ENCODE data around the gene GRIK2.

Gene GRIK2

DNA sequence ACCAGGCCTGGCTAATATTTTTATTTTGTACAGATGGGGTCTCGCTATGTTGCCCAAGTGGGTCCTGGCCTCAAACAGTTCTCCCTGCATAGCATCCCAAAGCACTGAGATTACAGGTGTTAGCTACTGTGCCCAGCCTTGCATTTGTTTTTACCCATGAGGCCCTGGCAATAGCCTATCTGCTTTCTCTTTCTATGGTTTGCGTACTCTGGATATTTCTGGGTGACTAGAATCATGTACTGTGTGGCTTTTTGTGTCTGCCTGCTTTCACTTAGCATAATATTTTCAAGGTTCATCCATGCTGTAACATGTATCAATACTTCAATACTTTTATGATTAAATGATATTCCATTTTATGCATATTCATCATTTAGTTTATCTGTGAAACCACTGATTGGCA, 451.7 kb downstream of the GRIK2 start:
- Histone ChIP-seq H3K4me3 (no peak overlapping the region), H3K36me3 (replicated peaks) (no peaks in the 10 kb centered on the region), H3K4me1 (no peaks in the 10 kb centered on the region), H3K9me3 (no peaks in the 10 kb centered on the region), H3K27me3 (ENCODE audit: low read depth) (no peaks in the 10 kb centered on the region)
- in situ Hi-C loops (cut with MboI; ENCODE audit: low sequenced_read_pairs) = no loop called here
- no peak for DNase-seq (ENCODE audit: low spot score in 2 of 2)

DNA sequence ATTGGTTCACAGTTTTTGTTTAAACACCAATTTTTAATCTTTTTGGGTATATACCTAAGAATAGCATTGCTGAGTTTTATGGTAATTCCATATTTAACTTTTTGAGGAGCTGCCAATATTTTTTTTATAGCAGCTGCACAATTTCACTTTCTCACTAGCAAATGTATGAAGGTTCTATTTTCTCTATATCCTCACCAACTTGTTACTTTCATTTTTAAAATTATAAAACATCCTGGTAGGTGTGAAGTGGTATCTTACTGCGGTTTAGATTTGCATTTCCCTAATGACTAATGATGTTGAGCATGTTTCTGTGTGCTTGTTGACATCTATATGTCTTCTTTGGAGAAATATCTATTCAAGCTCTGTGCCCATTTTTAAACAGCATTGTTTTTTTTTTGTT, 452.1 kb downstream of the GRIK2 start:
- Histone ChIP-seq H3K9me3 (no peaks in the 10 kb centered on the region), H3K36me3 (replicated peaks) (no peaks in the 10 kb centered on the region), H3K4me3 (no peak overlapping the region), H3K27me3 (ENCODE audit: low read depth) (no peaks in the 10 kb centered on the region), H3K4me1 (no peaks in the 10 kb centered on the region)
- DNase-seq (ENCODE audit: low spot score in 2 of 2) = no peak
- in situ Hi-C loops (cut with MboI; ENCODE audit: low sequenced_read_pairs) = no loop called here

DNA sequence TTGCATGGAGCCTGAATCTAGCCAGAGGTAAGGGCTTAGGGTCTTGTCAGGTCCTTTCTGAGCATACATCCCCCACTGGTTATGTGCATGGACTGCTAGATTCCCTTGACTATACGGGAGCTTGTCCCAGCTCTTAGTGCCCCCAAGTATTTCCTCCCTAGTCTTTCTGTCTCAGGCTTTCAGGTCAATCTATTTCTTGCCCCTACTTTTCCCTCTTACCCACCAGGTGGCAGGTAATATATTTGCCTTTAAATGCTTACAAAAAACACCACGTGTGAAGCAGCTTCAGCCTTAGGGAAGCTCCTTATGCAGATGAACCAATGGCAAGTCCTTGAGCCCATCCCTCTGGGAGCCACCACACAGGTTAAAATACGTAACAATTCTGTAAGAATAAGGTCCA, 454.2 kb downstream of the GRIK2 start:
- no peaks in the 10 kb centered on the region for H3K36me3 ChIP-seq (replicated peaks)
- H3K4me1 ChIP-seq = no peaks in the 10 kb centered on the region
- no peaks in the 10 kb centered on the region for H3K27me3 ChIP-seq (ENCODE audit: low read depth)

DNA sequence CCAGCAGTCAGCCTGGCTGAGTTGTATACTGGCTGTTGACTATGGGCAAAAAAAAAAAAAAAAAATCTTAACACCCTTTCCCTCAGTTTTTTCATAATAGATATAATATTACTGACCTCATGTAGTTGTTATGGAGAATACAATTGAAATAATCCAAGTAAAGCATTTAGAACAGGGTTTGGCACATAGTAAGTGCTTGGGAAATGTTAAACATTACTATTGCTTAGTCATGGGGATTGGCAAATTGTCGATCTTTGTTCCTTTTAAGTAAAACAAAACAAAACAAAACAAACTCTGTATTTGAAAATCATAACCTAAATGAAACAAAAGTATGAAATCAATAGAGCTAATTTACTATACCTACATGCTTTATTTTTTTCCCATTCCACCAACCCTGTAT, 458.4 kb downstream of the GRIK2 start:
- Histone ChIP-seq H3K27me3 (ENCODE audit: low read depth) (no peaks in the 10 kb centered on the region), H3K4me3 (no peak overlapping the region), H3K9me3 (no peaks in the 10 kb centered on the region), H3K36me3 (replicated peaks) (no peaks in the 10 kb centered on the region), H3K4me1 (no peaks in the 10 kb centered on the region)
- DNase-seq (ENCODE audit: low spot score in 2 of 2) = no peak
- in situ Hi-C loops (cut with MboI; ENCODE audit: low sequenced_read_pairs) = no loop called here

More for the DNA sequence above, 454.2 kb downstream of the GRIK2 start:
- no peak for DNase-seq (ENCODE audit: low spot score in 2 of 2)
- Histone ChIP-seq H3K4me3 (no peak overlapping the region), H3K9me3 (no peaks in the 10 kb centered on the region)
- in situ Hi-C loops (cut with MboI; ENCODE audit: low sequenced_read_pairs) = no loop called here

DNA sequence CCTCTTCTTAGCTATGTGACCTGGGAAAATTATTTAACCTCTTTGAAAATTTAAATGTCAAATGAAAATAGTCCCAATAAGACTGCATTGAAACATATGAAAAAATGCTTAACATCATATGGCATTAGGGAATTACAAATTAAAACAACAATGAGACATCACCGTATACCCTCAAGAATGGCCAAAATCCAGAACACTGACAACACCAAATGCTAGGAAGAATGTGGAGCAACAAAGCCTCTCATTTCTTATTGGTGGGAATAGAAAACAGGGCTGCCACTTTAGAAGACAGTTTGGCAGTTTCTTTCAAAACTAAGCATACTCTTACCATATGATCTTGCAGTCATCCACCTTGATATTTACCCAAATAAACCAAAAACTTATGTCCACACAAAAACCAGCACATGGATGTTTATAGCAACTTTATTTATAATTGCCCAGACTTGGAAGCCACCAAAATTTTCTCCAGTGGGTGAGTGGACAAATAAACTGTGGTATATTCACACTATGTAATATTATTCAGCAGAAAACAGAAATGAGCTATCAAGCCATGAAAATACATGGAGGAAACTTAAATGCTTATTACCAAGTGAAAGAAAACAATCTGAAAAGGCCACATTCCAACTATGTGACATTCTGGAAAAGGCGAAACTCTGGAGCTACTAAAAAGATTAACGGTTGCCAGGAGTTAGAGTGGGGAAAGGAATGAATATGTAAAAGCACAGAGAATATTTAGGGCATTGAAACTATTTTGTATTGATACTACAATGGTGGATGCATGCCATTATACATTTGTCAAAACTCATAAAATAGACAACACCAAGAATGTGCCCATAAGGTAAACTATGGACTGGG, 459.9 kb downstream of the GRIK2 start:
- Histone ChIP-seq H3K27me3 (ENCODE audit: low read depth) (no peaks in the 10 kb centered on the region), H3K4me3 (no peak overlapping the region), H3K36me3 (replicated peaks) (no peaks in the 10 kb centered on the region), H3K9me3 (no peaks in the 10 kb centered on the region), H3K4me1 (no peaks in the 10 kb centered on the region)
- in situ Hi-C loops (cut with MboI; ENCODE audit: low sequenced_read_pairs) = no loop called here
- DNase-seq (ENCODE audit: low spot score in 2 of 2) = no peak

DNA sequence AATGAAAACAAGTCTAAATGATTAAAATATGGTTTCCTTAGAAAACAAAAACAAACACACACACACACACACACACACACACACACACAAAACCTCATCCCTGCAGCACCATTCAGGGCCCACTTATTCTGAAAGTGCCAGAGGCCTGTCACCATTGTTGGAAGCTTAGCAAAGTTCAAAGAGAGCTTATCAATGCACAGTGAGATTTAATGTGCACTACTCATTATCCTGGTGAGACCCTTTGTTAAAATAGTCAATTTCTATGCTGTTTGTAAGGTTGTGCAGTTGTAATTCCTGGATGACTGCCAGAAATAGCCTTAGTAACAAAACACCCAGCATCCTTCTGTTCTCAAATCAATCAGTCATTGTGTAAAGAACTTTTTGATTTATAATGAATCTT, 482.9 kb downstream of the GRIK2 start:
- Histone ChIP-seq H3K36me3 (replicated peaks) (no peaks in the 10 kb centered on the region), H3K4me1 (peaks cover 8% of the 10 kb centered on the region), H3K27me3 (ENCODE audit: low read depth) (no peaks in the 10 kb centered on the region), H3K4me3 (no peak overlapping the region), H3K9me3 (no peaks in the 10 kb centered on the region)
- in situ Hi-C loops (cut with MboI; ENCODE audit: low sequenced_read_pairs) = no loop called here
- peak; percentile 76 to 98 for DNase-seq (ENCODE audit: low spot score in 2 of 2)

DNA sequence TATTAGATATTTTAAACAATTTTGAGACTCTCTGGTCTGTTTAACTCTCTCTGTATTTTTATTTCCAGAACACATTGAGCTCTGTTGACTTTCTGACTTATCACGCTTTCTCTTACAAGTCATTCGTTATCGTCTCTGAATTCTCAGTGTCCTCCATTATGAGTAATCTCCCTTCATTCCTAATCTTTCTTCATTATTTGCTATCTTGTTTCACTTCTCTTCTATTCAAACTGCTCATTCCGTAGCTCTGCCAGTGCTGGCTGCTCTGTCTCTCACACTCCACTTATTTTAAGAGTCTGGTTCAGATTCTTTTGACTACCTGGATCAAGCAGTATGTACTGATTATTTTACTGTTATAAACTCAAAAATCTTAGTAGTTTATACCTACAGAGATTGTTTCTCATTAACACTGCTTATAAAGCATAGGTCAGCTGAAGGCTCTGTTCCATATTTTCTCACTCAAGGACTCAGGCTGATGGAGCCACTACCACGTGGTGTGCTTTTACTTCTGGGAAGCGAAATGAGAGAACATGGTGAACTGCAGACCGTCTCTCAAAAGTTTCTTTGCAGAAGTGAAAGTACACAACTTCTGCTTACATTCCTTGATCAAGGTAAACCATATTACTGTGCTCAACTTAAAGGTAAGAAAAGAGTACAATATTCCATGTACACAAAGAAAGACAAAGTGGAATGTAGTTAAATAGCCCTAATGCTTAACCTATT, 485.2 kb downstream of the GRIK2 start:
- Histone ChIP-seq H3K4me3 (no peak overlapping the region), H3K4me1 (peaks cover 11% of the 10 kb centered on the region), H3K27me3 (ENCODE audit: low read depth) (no peaks in the 10 kb centered on the region), H3K36me3 (replicated peaks) (no peaks in the 10 kb centered on the region), H3K9me3 (no peaks in the 10 kb centered on the region)
- in situ Hi-C loops (cut with MboI; ENCODE audit: low sequenced_read_pairs) = no loop called here
- no peak for DNase-seq (ENCODE audit: low spot score in 2 of 2)

DNA sequence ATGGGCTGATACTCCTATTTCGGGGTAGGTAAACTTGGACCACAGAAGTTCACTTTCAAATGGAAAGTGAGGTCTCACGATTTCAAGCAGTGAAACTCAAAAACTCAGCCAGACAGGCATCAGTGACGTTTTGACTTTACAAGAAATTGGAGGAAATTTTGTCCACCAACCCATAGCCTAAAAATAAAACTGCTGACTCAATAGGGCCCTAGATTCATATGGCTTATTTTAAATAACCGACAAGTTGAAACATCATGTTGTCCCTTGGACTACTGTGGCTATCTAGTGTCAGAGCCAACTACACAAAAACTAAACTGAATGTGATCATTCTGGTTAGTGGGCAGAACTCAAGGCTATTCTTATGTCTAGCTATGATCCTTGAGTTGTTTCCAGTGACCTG, 486.3 kb downstream of the GRIK2 start:
- Histone ChIP-seq H3K4me1 (peaks cover 11% of the 10 kb centered on the region), H3K27me3 (ENCODE audit: low read depth) (no peaks in the 10 kb centered on the region), H3K4me3 (no peak overlapping the region), H3K9me3 (no peaks in the 10 kb centered on the region), H3K36me3 (replicated peaks) (no peaks in the 10 kb centered on the region)
- in situ Hi-C loops (cut with MboI; ENCODE audit: low sequenced_read_pairs) = no loop called here
- DNase-seq (ENCODE audit: low spot score in 2 of 2) = no peak

DNA sequence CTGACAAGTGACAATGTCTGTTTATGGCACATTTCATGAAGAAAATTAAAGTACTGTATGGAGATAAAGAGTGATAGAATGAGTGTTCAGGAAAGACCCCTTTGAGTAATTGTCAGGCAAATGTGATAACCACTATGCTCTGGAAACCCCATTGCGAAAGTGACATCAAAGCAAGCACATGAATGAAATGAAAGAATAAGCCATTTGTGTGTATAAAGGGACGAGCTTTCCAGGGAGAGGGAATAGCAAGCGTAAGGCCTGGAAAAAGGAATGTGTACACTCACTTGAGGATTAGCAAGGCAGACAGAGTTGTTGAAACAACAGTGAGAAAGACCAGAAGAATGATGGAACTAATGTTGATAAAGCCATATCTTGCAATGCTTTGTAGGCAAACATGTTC, 490.0 kb downstream of the GRIK2 start:
- H3K27me3 ChIP-seq (ENCODE audit: low read depth) = no peaks in the 10 kb centered on the region
- H3K9me3 ChIP-seq = no peaks in the 10 kb centered on the region
- no peak overlapping the region for H3K4me3 ChIP-seq
- in situ Hi-C loops (cut with MboI; ENCODE audit: low sequenced_read_pairs) = no loop called here
- H3K4me1 ChIP-seq = peaks cover 3% of the 10 kb centered on the region; the same call in 1 of the 2 replicates
- no peaks in the 10 kb centered on the region for H3K36me3 ChIP-seq (replicated peaks)
- peak; percentile 7 to 17 for DNase-seq (ENCODE audit: low spot score in 2 of 2)

DNA sequence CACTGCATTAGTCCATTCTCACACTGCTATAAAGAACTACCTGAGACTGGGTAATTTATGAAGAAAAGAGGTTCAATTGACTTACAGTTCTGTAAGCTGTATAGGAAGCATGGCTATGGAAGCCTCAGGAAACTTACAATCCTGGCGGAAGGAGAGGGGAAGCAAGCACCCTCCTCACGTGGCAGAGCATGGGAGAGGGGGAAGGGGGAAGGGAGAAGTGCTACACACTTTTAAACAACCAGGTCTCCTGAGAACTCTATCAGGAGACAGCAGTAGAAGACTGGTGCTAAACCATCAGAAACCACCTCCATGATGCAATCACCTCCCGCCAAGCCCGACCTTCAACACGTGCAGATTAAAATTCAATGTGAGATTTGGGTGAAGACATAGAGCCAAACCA, 494.0 kb downstream of the GRIK2 start:
- in situ Hi-C loops (cut with MboI; ENCODE audit: low sequenced_read_pairs) = no loop called here
- H3K9me3 ChIP-seq = no peaks in the 10 kb centered on the region
- no peak for DNase-seq (ENCODE audit: low spot score in 2 of 2)
- H3K36me3 ChIP-seq (replicated peaks) = no peaks in the 10 kb centered on the region
- no peak overlapping the region for H3K4me3 ChIP-seq
- peaks cover 3% of the 10 kb centered on the region; the same call in 1 of the 2 replicates for H3K4me1 ChIP-seq
- no peaks in the 10 kb centered on the region for H3K27me3 ChIP-seq (ENCODE audit: low read depth)

DNA sequence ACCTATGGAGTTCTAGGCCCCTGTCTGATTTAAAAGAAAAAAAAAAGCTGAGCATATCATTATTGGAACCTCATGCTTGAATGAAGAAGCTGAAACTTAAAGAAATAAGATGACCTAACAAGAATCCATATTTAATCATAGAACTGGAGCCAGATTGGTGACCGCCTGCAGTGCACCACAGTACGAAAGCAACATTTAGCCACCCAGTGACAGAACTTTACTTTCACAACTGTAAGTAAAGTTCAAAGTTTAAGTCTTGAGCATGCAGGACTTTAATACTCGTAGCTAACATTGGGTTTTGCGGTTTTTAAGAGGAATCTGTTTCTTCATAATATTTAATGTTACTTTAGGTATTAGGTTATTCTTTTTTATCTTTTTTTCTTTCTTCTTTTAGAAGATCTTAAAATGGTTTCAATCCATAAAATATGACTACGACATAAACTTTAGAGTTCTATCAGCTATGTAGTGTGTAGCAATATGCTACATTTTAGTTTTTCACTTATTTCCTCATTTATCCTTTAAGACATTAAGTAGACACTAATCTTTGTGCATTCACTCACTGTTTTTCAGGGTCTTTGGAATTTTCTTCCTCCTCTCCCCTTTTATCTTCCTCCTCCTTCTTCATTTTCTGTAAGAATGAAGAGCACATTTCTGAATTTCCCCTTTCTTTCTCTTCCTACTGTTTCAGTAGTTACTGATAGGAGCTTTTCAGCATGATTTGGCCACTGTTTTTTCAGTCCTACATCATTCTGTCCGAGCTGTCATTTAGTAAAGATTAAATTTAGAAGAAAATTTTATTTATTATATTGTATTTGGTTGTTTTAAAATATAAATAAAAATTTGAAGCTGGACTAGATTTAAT, 514.1 kb downstream of the GRIK2 start:
- Histone ChIP-seq H3K27me3 (ENCODE audit: low read depth) (no peaks in the 10 kb centered on the region), H3K4me1 (no peaks in the 10 kb centered on the region), H3K36me3 (replicated peaks) (no peaks in the 10 kb centered on the region), H3K4me3 (no peak overlapping the region), H3K9me3 (no peaks in the 10 kb centered on the region)
- DNase-seq (ENCODE audit: low spot score in 2 of 2) = no peak
- in situ Hi-C loops (cut with MboI; ENCODE audit: low sequenced_read_pairs) = no loop called here

DNA sequence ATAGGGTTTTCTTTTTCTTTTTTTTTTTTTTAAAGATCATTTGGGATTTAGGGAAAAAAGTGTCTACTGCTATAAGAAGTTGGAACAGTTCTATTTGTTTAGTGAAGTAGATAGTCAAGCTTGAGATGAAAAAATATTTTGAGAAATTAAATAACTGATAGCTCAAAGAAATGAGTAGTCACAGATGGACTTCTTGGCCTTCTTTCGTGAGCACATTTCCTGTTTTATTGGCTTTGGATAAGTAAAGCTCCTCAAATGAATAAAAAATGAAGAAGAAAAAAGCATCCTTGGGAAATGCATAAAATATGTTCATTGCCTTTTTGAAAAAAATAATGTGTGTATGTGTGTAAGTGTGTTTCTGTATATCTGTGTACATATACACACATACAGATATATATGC, 515.9 kb downstream of the GRIK2 start:
- H3K36me3 ChIP-seq (replicated peaks) = no peaks in the 10 kb centered on the region
- no peak for DNase-seq (ENCODE audit: low spot score in 2 of 2)
- in situ Hi-C loops (cut with MboI; ENCODE audit: low sequenced_read_pairs) = no loop called here
- no peaks in the 10 kb centered on the region for H3K4me1 ChIP-seq
- no peaks in the 10 kb centered on the region for H3K27me3 ChIP-seq (ENCODE audit: low read depth)
- H3K4me3 ChIP-seq = no peak overlapping the region
- H3K9me3 ChIP-seq = no peaks in the 10 kb centered on the region

DNA sequence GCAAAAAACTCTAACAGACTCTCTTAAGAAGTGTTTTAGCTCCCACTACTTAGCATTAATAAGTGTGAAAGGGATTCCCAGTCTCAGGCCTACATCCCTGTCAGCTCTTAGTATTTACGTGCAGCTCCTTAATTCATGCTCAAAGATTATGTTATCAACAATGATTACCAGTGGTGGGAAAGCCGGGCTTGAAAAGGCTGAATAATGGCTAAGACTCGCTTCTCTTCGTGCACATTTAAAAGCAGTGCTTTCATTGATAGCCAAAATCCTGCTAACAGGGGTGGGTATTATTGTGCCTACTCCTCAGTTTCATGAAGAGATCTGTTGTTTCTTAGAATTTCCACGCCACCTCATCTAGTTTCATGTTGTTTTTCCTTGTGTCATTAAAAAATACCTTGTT, 518.8 kb downstream of the GRIK2 start:
- no peaks in the 10 kb centered on the region for H3K27me3 ChIP-seq (ENCODE audit: low read depth)
- no peaks in the 10 kb centered on the region for H3K36me3 ChIP-seq (replicated peaks)
- DNase-seq (ENCODE audit: low spot score in 2 of 2) = no peak
- in situ Hi-C loops (cut with MboI; ENCODE audit: low sequenced_read_pairs) = no loop called here
- H3K4me3 ChIP-seq = no peak overlapping the region
- H3K4me1 ChIP-seq = no peaks in the 10 kb centered on the region
- no peaks in the 10 kb centered on the region for H3K9me3 ChIP-seq

DNA sequence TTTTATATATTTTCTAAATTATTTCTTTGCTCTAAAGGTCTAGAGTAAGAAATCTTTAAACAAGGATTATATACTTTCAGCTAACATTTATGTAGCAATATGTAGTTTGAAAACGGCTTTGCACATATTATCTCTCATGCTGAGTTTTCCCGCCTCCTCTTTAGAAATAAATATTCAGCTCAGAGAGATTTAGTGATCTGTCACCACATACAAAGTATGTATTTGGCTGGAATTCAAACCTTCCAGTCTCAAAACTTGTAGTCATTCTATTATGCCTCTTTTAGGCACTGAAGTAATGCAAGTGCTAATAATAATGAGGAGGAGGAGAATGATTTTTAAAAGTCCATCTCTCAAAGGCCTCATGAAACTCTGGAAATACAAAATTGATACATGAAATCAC, 525.0 kb downstream of the GRIK2 start:
- Histone ChIP-seq H3K4me3 (no peak overlapping the region), H3K36me3 (replicated peaks) (no peaks in the 10 kb centered on the region), H3K9me3 (no peaks in the 10 kb centered on the region), H3K4me1 (no peaks in the 10 kb centered on the region), H3K27me3 (ENCODE audit: low read depth) (no peaks in the 10 kb centered on the region)
- in situ Hi-C loops (cut with MboI; ENCODE audit: low sequenced_read_pairs) = no loop called here
- DNase-seq (ENCODE audit: low spot score in 2 of 2) = no peak
